Esophagus muscularis mucosa (tissue), 3 donors: Measurements from ENCODE around the gene CACYBP.

Experiments
- POLR2A ChIP-seq: fragments of 450-650 bp; IDR thresholded peaks from one replicate; pipeline ENCODE4 v1.6.1; 2017; ENCODE audit warnings: antibody characterized with exemption, moderate library complexity, mild to moderate bottlenecking, low read depth
- TF ChIP-seq, protein P1 (sequence below), 3 experiments: fragments of 200-600 bp in 2 of 3; fragments of 450-650 bp in 1 of 3; sonication (generic) in 2 of 3; IDR thresholded peaks; one replicate each; pipeline ENCODE4 v1.5.1; 2017 to 2019; ENCODE audit warnings: antibody characterized with exemption in 3 of 3, mild to moderate bottlenecking in 2 of 3, moderate library complexity in 1 of 3

DNA sequence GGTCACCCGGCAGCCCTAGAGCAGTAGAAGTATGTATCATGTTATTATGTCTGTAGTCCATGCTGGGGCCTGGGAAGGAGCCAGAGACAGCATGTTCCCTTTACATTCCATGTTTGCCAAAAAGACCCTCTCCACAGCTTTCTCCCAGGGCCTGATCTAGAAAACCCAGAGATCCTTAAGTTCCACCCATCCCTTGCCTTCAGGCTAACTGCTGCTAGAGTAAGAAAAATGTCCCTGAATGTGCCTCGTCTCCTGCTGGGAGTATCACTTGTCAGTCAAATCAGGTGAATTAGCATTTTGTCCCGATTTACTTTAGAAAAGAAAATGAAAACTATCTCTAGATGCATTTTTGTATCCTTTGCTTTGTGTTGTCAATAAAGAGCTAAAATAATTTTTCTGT lies 36.7 kb downstream of the CACYBP start:
- TF ChIP-seq, protein P1, sequence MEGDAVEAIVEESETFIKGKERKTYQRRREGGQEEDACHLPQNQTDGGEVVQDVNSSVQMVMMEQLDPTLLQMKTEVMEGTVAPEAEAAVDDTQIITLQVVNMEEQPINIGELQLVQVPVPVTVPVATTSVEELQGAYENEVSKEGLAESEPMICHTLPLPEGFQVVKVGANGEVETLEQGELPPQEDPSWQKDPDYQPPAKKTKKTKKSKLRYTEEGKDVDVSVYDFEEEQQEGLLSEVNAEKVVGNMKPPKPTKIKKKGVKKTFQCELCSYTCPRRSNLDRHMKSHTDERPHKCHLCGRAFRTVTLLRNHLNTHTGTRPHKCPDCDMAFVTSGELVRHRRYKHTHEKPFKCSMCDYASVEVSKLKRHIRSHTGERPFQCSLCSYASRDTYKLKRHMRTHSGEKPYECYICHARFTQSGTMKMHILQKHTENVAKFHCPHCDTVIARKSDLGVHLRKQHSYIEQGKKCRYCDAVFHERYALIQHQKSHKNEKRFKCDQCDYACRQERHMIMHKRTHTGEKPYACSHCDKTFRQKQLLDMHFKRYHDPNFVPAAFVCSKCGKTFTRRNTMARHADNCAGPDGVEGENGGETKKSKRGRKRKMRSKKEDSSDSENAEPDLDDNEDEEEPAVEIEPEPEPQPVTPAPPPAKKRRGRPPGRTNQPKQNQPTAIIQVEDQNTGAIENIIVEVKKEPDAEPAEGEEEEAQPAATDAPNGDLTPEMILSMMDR (IDR thresholded peaks at IDR 0.05), result no peak
- no peak for TF ChIP-seq POLR2A
